OCI-LY3 (cell line): Measurements from ENCODE around the gene GPR132.

ENCODE experiments used
- H2AFZ ChIP-seq: fragments of 200-600, 300-600 bp; shearing (Covaris generic); 2 replicates; pipeline ENCODE4 v1.6.0; 2014; ENCODE audit warnings: antibody characterized with exemption, low read depth, low read length
- H3K27ac ChIP-seq: fragments of 200-600, 300-600 bp; sonication (generic); 2 replicates; pipeline ENCODE4 v1.5.1; 2014; ENCODE audit warnings: mild to moderate bottlenecking, low read length, moderate library complexity, mixed read lengths
- H3K27me3 ChIP-seq: fragments of 200-600, 300-600 bp; sonication (generic); 2 replicates; pipeline ENCODE4 v1.6.1; 2014; ENCODE audit warnings: low read depth, low read length, mixed read lengths
- H3K36me3 ChIP-seq: fragments of 200-600, 300-600 bp; sonication (generic); replicated peaks from 2 replicates; pipeline ENCODE3; 2014; ENCODE audit warnings: low read depth, low read length, mixed read lengths
- H3K4me1 ChIP-seq: fragments of 300-600, 200-600 bp; sonication (generic); 2 replicates; pipeline ENCODE4 v1.6.1; 2014; ENCODE audit warnings: low read length, mixed read lengths
- H3K4me2 ChIP-seq: fragments of 200-600, 300-600 bp; sonication (generic); 2 replicates; pipeline ENCODE4 v1.6.1; 2014; ENCODE audit warnings: low read length, mixed read lengths
- H3K4me3 ChIP-seq: fragments of 300-600, 200-600 bp; sonication (generic); 2 replicates; pipeline ENCODE4 v1.5.1; 2014; ENCODE audit warnings: antibody characterized with exemption, mild to moderate bottlenecking, low read length, moderate library complexity
- H3K79me2 ChIP-seq: fragments of 300-600, 200-600 bp; shearing (Covaris generic); 2 replicates; pipeline ENCODE4 v1.6.1; 2014; ENCODE audit warnings: mild to moderate bottlenecking, low read length, mixed read lengths
- H3K9ac ChIP-seq: fragments of 300-600, 200-600 bp; shearing (Covaris generic); 2 replicates; pipeline ENCODE4 v1.6.0; 2014; ENCODE audit warnings: mild to moderate bottlenecking, low read length, moderate library complexity
- H3K9me3 ChIP-seq: fragments of 200-600, 300-600 bp; shearing (Covaris generic); 2 replicates; pipeline ENCODE4 v1.6.1; 2014; ENCODE audit warnings: low read length, mixed read lengths; ENCODE audit not compliant: insufficient read depth
- H4K20me1 ChIP-seq: fragments of 200-600, 300-600 bp; sonication (generic); 2 replicates; pipeline ENCODE4 v1.6.1; 2016; ENCODE audit warnings: low read length, mixed read lengths; ENCODE audit not compliant: insufficient read depth
- EZH2phosphoT487 ChIP-seq: fragments of 200-600 bp; shearing (Covaris generic); IDR thresholded peaks from 2 replicates; pipeline ENCODE4 v1.6.1; 2018; ENCODE audit warnings: antibody characterized with exemption, mixed run types, low read depth
- TF ChIP-seq, protein P1 (sequence below): fragments of 200-600, 300-600 bp; sonication (generic); IDR thresholded peaks from 2 replicates; pipeline ENCODE4 v1.5.1; 2014; ENCODE audit warnings: antibody characterized with exemption, low read length, low read depth

GPR132 gene

DNA sequence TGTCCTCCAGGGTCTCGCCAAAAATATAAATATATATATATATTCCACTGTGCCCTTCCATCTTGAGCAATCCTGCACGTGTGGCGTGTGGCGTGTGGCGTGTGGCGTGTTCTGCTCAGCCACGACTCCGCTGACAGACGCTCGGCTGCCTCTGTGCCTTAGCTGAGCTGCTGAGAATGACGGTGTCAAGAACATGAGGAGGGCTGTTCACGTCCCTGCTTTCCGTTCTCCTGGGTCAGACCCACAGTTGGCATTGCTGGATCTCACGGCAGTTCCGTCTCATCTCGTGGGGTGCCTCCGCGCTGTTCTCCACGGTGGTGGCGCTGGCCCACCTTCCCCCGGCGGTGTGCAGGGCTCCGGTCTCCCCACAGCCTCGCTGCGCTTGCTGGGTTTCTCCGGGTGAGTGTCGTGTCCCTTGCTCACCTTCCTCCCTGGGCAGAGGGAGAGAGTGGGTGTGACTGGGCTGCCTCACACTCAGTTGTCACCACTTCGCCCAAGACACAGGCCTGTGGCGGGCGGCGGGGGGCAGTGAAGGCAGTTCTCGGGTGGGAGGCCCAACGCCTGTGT, 9.4 kb downstream of the GPR132 start:
- Histone ChIP-seq H3K4me3 (no peak overlapping the region), H3K27ac (no peak overlapping the region), H3K27me3 (no peaks in the 10 kb centered on the region), H3K9ac (no peak overlapping the region), H3K36me3 (peaks cover 65% of the 10 kb centered on the region), H3K9me3 (no peaks in the 10 kb centered on the region), H4K20me1 (peaks cover 66% of the 10 kb centered on the region), H2AFZ (no peak overlapping the region), H3K79me2 (peaks cover 86% of the 10 kb centered on the region), H3K4me2 (no peak overlapping the region), H3K4me1 (peaks cover 6% of the 10 kb centered on the region)
- TF ChIP-seq, protein P1, sequence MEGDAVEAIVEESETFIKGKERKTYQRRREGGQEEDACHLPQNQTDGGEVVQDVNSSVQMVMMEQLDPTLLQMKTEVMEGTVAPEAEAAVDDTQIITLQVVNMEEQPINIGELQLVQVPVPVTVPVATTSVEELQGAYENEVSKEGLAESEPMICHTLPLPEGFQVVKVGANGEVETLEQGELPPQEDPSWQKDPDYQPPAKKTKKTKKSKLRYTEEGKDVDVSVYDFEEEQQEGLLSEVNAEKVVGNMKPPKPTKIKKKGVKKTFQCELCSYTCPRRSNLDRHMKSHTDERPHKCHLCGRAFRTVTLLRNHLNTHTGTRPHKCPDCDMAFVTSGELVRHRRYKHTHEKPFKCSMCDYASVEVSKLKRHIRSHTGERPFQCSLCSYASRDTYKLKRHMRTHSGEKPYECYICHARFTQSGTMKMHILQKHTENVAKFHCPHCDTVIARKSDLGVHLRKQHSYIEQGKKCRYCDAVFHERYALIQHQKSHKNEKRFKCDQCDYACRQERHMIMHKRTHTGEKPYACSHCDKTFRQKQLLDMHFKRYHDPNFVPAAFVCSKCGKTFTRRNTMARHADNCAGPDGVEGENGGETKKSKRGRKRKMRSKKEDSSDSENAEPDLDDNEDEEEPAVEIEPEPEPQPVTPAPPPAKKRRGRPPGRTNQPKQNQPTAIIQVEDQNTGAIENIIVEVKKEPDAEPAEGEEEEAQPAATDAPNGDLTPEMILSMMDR: no peak
- no peak for TF ChIP-seq EZH2phosphoT487

DNA sequence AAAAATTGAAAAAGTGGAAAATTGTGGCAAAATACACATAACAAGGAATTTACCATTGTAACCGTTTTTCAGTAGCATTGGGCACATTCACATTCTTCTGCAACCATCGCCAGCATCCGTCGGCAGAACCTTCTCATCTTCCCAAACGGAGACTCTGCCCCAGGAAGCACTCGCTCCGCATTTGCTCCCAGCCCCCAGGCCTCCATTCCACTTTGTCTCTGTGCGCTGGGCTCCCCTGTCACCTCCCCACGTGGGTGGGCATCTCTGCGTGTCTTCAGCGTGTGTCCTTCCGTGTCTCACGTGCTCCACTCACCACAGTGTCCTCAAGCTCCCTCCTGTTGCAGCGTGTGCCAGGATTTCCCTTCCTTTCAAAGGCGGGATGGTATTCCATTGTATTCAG, 9.9 kb downstream of the GPR132 start:
- no peak overlapping the region for H3K4me3 ChIP-seq
- TF ChIP-seq EZH2phosphoT487: no peak
- TF ChIP-seq, protein P1: no peak
- H3K27me3 ChIP-seq: no peaks in the 10 kb centered on the region
- H3K36me3 ChIP-seq: peaks cover 68% of the 10 kb centered on the region
- no peaks in the 10 kb centered on the region for H3K9me3 ChIP-seq
- H2AFZ ChIP-seq: no peak overlapping the region
- no peak overlapping the region for H3K9ac ChIP-seq
- H3K79me2 ChIP-seq: peaks cover 86% of the 10 kb centered on the region
- no peak overlapping the region for H3K4me2 ChIP-seq
- no peak overlapping the region for H3K27ac ChIP-seq
- H3K4me1 ChIP-seq: peaks cover 1% of the 10 kb centered on the region; the same call in 1 of the 2 replicates
- H4K20me1 ChIP-seq: peaks cover 66% of the 10 kb centered on the region

DNA sequence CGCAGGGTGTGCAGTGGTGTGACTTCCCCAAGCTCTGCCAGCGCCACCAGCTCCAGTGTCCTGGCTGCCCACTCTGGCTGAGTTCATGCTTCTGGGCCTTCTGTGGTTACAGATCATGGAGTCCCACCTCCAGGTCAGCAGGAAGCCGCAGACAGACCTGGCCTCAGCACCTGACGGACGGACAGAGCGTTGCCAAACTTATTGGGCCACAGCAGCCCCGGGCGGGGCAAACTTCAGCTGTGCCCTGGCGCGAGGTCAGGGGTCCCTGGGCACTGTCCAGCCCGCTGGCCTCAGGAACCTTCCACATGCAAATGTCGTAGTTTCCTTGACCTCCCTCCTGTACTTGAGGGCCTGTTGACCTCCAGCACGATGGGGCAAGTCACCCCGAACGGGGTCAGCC, 11.2 kb downstream of the GPR132 start:
- Histone ChIP-seq H3K4me1 (no peaks in the 10 kb centered on the region), H2AFZ (no peak overlapping the region), H3K36me3 (peaks cover 70% of the 10 kb centered on the region), H4K20me1 (peaks cover 64% of the 10 kb centered on the region), H3K4me3 (no peak overlapping the region), H3K79me2 (peaks cover 80% of the 10 kb centered on the region), H3K27ac (no peak overlapping the region), H3K9me3 (no peaks in the 10 kb centered on the region), H3K27me3 (no peaks in the 10 kb centered on the region), H3K9ac (no peak overlapping the region), H3K4me2 (no peak overlapping the region)
- TF ChIP-seq EZH2phosphoT487: no peak
- TF ChIP-seq, protein P1: no peak

DNA sequence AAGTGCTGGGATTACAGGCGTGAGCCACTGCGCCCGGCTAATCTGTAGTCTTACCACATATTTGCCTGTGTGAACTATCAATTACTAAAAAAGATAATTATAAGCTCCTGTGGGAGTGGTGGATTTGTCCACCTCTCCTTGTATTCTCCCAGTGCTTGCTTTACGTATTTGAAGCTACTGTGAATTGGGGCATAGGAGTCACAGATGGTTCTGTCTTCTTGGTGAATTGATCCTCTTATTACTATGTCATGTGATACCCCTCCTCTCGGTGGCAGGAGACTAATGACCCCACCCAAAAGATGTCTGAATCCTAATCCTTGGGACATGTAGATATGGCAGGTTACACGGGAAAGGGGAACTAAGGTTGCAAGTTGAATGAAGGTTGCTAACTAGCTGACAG, 11.8 kb downstream of the GPR132 start:
- Histone ChIP-seq H3K4me2 (no peak overlapping the region), H3K4me1 (no peaks in the 10 kb centered on the region), H3K27me3 (no peaks in the 10 kb centered on the region), H3K4me3 (no peak overlapping the region), H3K27ac (no peak overlapping the region), H4K20me1 (peaks cover 58% of the 10 kb centered on the region), H2AFZ (no peak overlapping the region), H3K36me3 (peaks cover 67% of the 10 kb centered on the region), H3K79me2 (peaks cover 74% of the 10 kb centered on the region), H3K9ac (no peak overlapping the region), H3K9me3 (no peaks in the 10 kb centered on the region)
- no peak for TF ChIP-seq EZH2phosphoT487

DNA sequence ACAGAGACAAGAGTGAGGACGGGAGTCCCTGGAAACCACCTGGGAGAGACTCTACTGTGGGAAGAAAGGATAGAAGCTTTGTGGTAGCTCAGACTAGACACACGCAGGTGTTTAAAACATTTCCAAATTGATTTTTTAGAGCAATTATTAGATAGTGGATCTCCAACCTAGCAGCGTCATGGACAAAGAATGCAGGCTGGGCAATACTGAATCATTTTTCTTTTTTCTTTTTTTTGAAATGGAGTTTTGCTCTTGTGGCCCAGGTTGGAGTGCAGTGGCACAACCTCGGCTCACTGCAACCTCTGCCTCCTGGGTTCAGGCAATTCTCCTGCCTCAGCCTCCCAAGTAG, 13.1 kb downstream of the GPR132 start:
- no peak overlapping the region for H2AFZ ChIP-seq
- H3K9me3 ChIP-seq: no peaks in the 10 kb centered on the region
- H4K20me1 ChIP-seq: peaks cover 56% of the 10 kb centered on the region
- H3K27ac ChIP-seq: no peak overlapping the region
- H3K4me2 ChIP-seq: no peak overlapping the region
- no peaks in the 10 kb centered on the region for H3K27me3 ChIP-seq
- peaks cover 7% of the 10 kb centered on the region for H3K4me1 ChIP-seq
- H3K9ac ChIP-seq: no peak overlapping the region
- no peak overlapping the region for H3K4me3 ChIP-seq
- peaks cover 59% of the 10 kb centered on the region for H3K36me3 ChIP-seq
- TF ChIP-seq, protein P1: no peak
- H3K79me2 ChIP-seq: peaks cover 61% of the 10 kb centered on the region
